H9 (cell line): Measurements from ENCODE around the gene GRID1. TPM values are rescaled to one million over a fixed set of nuclear protein-coding genes. Genes with fewer than 3 reads are reported as not detected.

Experiments used
- DNase-seq: peaks from one replicate; pipeline ENCODE4 v3.0.0-alpha.2; 2017
- H2AFZ ChIP-seq: one replicate; pipeline ENCODE4 v1.6.1; 2013; ENCODE audit warnings: mild to moderate bottlenecking, low read length, control low read depth, moderate library complexity
- H2AK5ac ChIP-seq: 2 replicates; pipeline ENCODE4 v1.6.1; 2013; ENCODE audit warnings: low read length, control low read depth, mixed read lengths; ENCODE audit not compliant: insufficient read length
- H2BK120ac ChIP-seq: one replicate; pipeline ENCODE4 v1.6.1; 2013; ENCODE audit warnings: low read depth, mild to moderate bottlenecking, low read length, control low read depth, inconsistent platforms; ENCODE audit not compliant: poor library complexity, severe bottlenecking
- H2BK12ac ChIP-seq: 2 replicates; pipeline ENCODE4 v1.6.1; 2013; ENCODE audit warnings: low read length, control low read depth, mixed read lengths, low read depth; ENCODE audit not compliant: insufficient read length
- H2BK15ac ChIP-seq: 2 replicates; pipeline ENCODE4 v1.6.1; 2013; ENCODE audit warnings: low read depth, low read length, control low read depth
- H2BK20ac ChIP-seq: one replicate; pipeline ENCODE4 v1.6.1; 2013; ENCODE audit warnings: low read depth, mild to moderate bottlenecking, low read length, control low read depth, inconsistent platforms; ENCODE audit not compliant: poor library complexity, severe bottlenecking
- H2BK5ac ChIP-seq: 2 replicates; pipeline ENCODE4 v1.6.1; 2013; ENCODE audit warnings: low read length, control low read depth, mixed read lengths; ENCODE audit not compliant: insufficient read length
- H3K14ac ChIP-seq: 2 replicates; pipeline ENCODE4 v1.6.1; 2013; ENCODE audit warnings: low read length, control low read depth; ENCODE audit not compliant: insufficient read depth
- H3K18ac ChIP-seq: 2 replicates; pipeline ENCODE4 v1.6.1; 2013; ENCODE audit warnings: low read depth, mild to moderate bottlenecking, mixed read lengths, low read length, control low read depth; ENCODE audit not compliant: insufficient read length
- H3K23ac ChIP-seq: 2 replicates; pipeline ENCODE4 v1.6.1; 2013; ENCODE audit warnings: low read length, control low read depth, mixed read lengths, low read depth; ENCODE audit not compliant: insufficient read length
- H3K23me2 ChIP-seq: 2 replicates; pipeline ENCODE4 v1.6.1; 2013; ENCODE audit warnings: low read depth, mild to moderate bottlenecking, mixed read lengths, low read length, control low read depth; ENCODE audit not compliant: insufficient read length, poor library complexity, severe bottlenecking
- H3K27ac ChIP-seq: 2 replicates; pipeline ENCODE4 v1.5.1; 2013; ENCODE audit warnings: low read length, control low read depth, mixed read lengths, low read depth; ENCODE audit not compliant: insufficient read length
- H3K27me3 ChIP-seq: 2 replicates; pipeline ENCODE4 v1.6.1; 2013; ENCODE audit warnings: low read length, control low read depth, inconsistent platforms; ENCODE audit not compliant: insufficient read depth
- H3K4ac ChIP-seq: 2 replicates; pipeline ENCODE4 v1.6.1; 2013; ENCODE audit warnings: low read depth, mild to moderate bottlenecking, control low read depth, inconsistent platforms, low read length, moderate library complexity
- H3K4me1 ChIP-seq: 2 replicates; pipeline ENCODE4 v1.6.1; 2013; ENCODE audit warnings: low read length, control low read depth, inconsistent platforms; ENCODE audit not compliant: insufficient read depth
- H3K4me2 ChIP-seq: 2 replicates; pipeline ENCODE4 v1.6.1; 2013; ENCODE audit warnings: low read length, control low read depth, mixed read lengths; ENCODE audit not compliant: insufficient read length, insufficient read depth
- H3K56ac ChIP-seq: 2 replicates; pipeline ENCODE4 v1.6.1; 2013; ENCODE audit warnings: low read depth, mild to moderate bottlenecking, mixed read lengths, low read length, control low read depth; ENCODE audit not compliant: insufficient read length
- H3K79me1 ChIP-seq: 2 replicates; pipeline ENCODE4 v1.6.1; 2013; ENCODE audit warnings: low read depth, mild to moderate bottlenecking, moderate library complexity, low read length, control low read depth, inconsistent platforms; ENCODE audit not compliant: insufficient read depth, poor library complexity, severe bottlenecking
- H3K79me2 ChIP-seq: 2 replicates; pipeline ENCODE4 v1.6.1; 2013; ENCODE audit warnings: low read length, control low read depth, inconsistent platforms; ENCODE audit not compliant: insufficient read depth
- H3K9ac ChIP-seq: 2 replicates; pipeline ENCODE4 v1.6.1; 2013; ENCODE audit warnings: low read length, control low read depth, mixed read lengths; ENCODE audit not compliant: insufficient read length; ENCODE audit errors: extremely low read depth
- H3K9me3 ChIP-seq: one replicate; pipeline ENCODE4 v1.6.1; 2013; ENCODE audit warnings: low read depth, low read length, inconsistent platforms; ENCODE audit not compliant: control insufficient read depth
- H3T11ph ChIP-seq: one replicate; pipeline ENCODE4 v1.6.1; 2013; ENCODE audit warnings: mild to moderate bottlenecking, low read length, control low read depth, inconsistent platforms
- H4K20me1 ChIP-seq: one replicate; pipeline ENCODE4 v1.6.1; 2013; ENCODE audit not compliant: control insufficient read depth, insufficient read length, insufficient read depth
- H4K5ac ChIP-seq: 2 replicates; pipeline ENCODE4 v1.6.1; 2013; ENCODE audit warnings: low read depth, mild to moderate bottlenecking, mixed read lengths, low read length, control low read depth; ENCODE audit not compliant: insufficient read length
- H4K8ac ChIP-seq: replicated peaks from 2 replicates; pipeline ENCODE4 v1.6.1; 2013; ENCODE audit warnings: low read length, control low read depth, mixed read lengths, low read depth; ENCODE audit not compliant: insufficient read length
- H4K91ac ChIP-seq: 2 replicates; pipeline ENCODE4 v1.6.1; 2013; ENCODE audit warnings: low read depth, mild to moderate bottlenecking, moderate library complexity, mixed read lengths, low read length, control low read depth; ENCODE audit not compliant: insufficient read length
- H3K27ac Mint-ChIP-seq, 3 experiments: 2 replicates in 2 of 3; 3 replicates in 1 of 3; pipeline ENCODE4 v1.8.0; 2020 to 2021; ENCODE audit warnings: mixed read lengths in 3 of 3, mild to moderate bottlenecking in 1 of 3, moderate library complexity in 1 of 3
- H3K27me3 Mint-ChIP-seq: 2 replicates; pipeline ENCODE4 v1.8.0; 2021; ENCODE audit warnings: low read depth, mild to moderate bottlenecking, moderate library complexity, mixed read lengths
- H3K36me3 Mint-ChIP-seq, 3 experiments: 2 replicates in 2 of 3; 3 replicates in 1 of 3; pipeline ENCODE4 v1.8.0; 2020 to 2021; ENCODE audit warnings: low read depth in 3 of 3, mixed read lengths in 3 of 3; ENCODE audit not compliant: insufficient read depth in 1 of 3
- H3K4me1 Mint-ChIP-seq, 2 experiments: 2 replicates each; pipeline ENCODE4 v1.8.0; 2020; ENCODE audit warnings: mixed read lengths in 2 of 2
- H3K4me3 Mint-ChIP-seq, 2 experiments: 2 replicates in 1 of 2; 3 replicates in 1 of 2; pipeline ENCODE4 v1.8.0; 2020 to 2021; ENCODE audit warnings: mild to moderate bottlenecking in 2 of 2, mixed read lengths in 2 of 2, moderate library complexity in 1 of 2
- H3K9me3 Mint-ChIP-seq, 2 experiments: 2 replicates in 1 of 2; 3 replicates in 1 of 2; pipeline ENCODE4 v1.8.0; 2020; ENCODE audit warnings: mild to moderate bottlenecking in 2 of 2, mixed read lengths in 2 of 2, moderate library complexity in 1 of 2
- WGBS: extraction: QIAGEN DNeasy Blood & Tissue Kit; methylation state at CpG from one replicate; pipeline ENCODE4 v1.1.7; 2013; ENCODE audit warnings: missing lambda C conversion rate, low lambda C conversion rate, mixed read lengths; ENCODE audit not compliant: insufficient read length; ENCODE audit errors: extremely low coverage; 5-methylcytosine and 5-hydroxymethylcytosine counted together
- total RNA-seq: library from RNA; stranded (reverse); gene quantifications from 2 replicates; pipeline ENCODE4 v1.2.1, GENCODE V29; 2021
- TF ChIP-seq, protein P1 (sequence below): fragments of 200-600 bp; sonication (generic); conservative IDR thresholded peaks from 3 replicates; pipeline ENCODE4 v1.8.0; 2021; ENCODE audit warnings: antibody characterized with exemption, mild to moderate bottlenecking

Gene GRID1
- total RNA-seq, 1 experiment from 2014 or later = 0.35 TPM

DNA sequence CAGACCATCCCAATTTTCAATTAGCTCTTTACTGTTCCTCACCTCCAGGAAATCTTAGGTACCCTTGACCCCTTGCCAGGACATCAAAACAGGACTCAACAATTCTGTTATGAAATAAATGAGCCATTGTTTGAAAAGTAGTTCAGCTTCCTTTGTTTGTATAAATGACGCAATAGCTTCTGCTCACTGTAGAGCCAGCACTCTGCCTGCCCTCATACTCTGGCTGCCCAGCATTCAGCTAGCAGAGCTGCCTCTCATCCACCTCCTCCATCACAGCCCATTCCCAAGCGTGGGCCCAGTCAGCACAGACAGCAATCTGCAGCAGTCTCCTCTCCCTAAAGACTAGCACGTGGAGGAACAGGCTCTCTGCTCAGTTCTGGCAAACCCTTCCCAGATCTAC lies 478.6 kb downstream of the GRID1 start:
- Histone ChIP-seq H4K20me1 (no peaks in the 10 kb centered on the region), H3K14ac (no peak overlapping the region), H2BK120ac (no peak overlapping the region), H2AFZ (no peak overlapping the region), H4K8ac (no peak overlapping the region), H3K23me2 (no peaks in the 10 kb centered on the region), H2BK5ac (no peak overlapping the region), H3K79me1 (no peaks in the 10 kb centered on the region), H3K9ac (no peak overlapping the region), H3K4me2 (no peak overlapping the region), H2BK15ac (no peak overlapping the region), H3K4me1 (no peaks in the 10 kb centered on the region; the same call in 1 of the 2 replicates), H3K18ac (no peak overlapping the region), H3K56ac (no peak overlapping the region), H2BK20ac (no peak overlapping the region), H3T11ph (no peak overlapping the region), H2BK12ac (no peak overlapping the region), H4K91ac (no peak overlapping the region), H3K79me2 (no peaks in the 10 kb centered on the region), H3K4ac (no peak overlapping the region), H2AK5ac (no peak overlapping the region), H3K27me3 (no peaks in the 10 kb centered on the region), H4K5ac (no peak overlapping the region), H3K9me3 (no peaks in the 10 kb centered on the region), H3K27ac (no peak overlapping the region), H3K23ac (no peak overlapping the region)
- peaks cover 0 to 6% (median 6%) of the 10 kb centered on the region in 3 experiments; a peak in 5 of 7 replicates for H3K36me3 Mint-ChIP-seq
- no peak overlapping the region for H3K27ac Mint-ChIP-seq
- DNase-seq = no peak
- peaks cover 8 to 9% of the 10 kb centered on the region in 2 experiments for H3K9me3 Mint-ChIP-seq
- no CpG with 5 or more reads among the region's 3 CpGs for WGBS
- H3K4me1 Mint-ChIP-seq = peaks cover 21 to 34% of the 10 kb centered on the region in 2 experiments
- no peaks in the 10 kb centered on the region for H3K27me3 Mint-ChIP-seq
- TF ChIP-seq, protein P1, sequence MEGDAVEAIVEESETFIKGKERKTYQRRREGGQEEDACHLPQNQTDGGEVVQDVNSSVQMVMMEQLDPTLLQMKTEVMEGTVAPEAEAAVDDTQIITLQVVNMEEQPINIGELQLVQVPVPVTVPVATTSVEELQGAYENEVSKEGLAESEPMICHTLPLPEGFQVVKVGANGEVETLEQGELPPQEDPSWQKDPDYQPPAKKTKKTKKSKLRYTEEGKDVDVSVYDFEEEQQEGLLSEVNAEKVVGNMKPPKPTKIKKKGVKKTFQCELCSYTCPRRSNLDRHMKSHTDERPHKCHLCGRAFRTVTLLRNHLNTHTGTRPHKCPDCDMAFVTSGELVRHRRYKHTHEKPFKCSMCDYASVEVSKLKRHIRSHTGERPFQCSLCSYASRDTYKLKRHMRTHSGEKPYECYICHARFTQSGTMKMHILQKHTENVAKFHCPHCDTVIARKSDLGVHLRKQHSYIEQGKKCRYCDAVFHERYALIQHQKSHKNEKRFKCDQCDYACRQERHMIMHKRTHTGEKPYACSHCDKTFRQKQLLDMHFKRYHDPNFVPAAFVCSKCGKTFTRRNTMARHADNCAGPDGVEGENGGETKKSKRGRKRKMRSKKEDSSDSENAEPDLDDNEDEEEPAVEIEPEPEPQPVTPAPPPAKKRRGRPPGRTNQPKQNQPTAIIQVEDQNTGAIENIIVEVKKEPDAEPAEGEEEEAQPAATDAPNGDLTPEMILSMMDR = no peak
- H3K4me3 Mint-ChIP-seq = no peak overlapping the region
